HG03039 (cell line): Measurements from ENCODE around the gene TRABD2B.

Experiments used
- ATAC-seq: cut with Tn5 transposase; IDR thresholded peaks from one replicate; pipeline ENCODE4 v1.9.1; 2021; ENCODE audit warnings: mild to moderate bottlenecking, moderate library complexity; ENCODE audit not compliant: unreplicated experiment

TRABD2B gene

GRCh38 chr1:47997289-47998200 is at the start of gene TRABD2B:
TRABD2B (minus strand) TSS chr1:47997385.
- ATAC-seq, result peak; percentile 80

- no peak for ATAC-seq
Observed at GRCh38 chr1:48044311-48044710, 47.1 kb upstream of the TRABD2B start.

DNA sequence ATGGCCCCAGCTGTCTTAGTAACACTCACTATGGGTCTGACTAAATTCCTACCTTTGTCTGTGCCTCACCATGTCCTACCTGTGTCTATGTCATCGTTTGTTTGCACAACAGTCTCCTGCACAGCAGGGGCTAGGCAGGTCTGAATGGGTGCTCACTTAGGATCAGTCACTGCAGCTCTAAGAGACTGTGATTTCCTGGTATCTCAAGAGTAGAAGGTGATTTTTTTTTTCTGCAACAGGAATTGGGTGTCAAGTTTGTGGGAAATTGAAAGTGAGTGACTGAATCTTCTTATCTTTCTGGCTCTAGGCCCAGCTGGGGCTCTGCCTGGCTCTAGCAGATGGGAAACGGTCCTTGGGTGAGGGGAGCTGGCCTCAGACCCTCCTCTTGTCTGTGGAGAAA is 46.4 kb upstream of the TRABD2B start:
- no peak for ATAC-seq

DNA sequence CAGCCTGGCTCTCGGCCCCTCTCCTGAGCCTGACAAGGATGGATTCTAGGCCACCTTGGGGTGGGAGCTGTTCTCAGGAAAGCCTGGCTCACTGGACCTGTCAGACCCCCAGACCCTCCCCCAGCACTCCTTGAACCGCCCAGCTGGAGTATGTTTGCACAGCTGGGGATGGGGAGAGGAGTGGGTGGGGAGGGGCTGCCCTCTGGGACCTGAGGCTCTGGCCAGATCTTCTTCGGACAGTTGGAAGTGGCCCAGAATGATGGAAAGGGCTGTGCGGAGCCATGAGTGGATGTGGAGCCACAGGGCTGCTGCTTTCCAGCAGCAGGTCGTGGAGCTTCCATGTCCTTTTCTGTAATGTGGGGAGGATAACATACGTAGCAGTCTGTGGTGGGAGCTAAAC is 43.0 kb upstream of the TRABD2B start:
- ATAC-seq, result no peak

DNA sequence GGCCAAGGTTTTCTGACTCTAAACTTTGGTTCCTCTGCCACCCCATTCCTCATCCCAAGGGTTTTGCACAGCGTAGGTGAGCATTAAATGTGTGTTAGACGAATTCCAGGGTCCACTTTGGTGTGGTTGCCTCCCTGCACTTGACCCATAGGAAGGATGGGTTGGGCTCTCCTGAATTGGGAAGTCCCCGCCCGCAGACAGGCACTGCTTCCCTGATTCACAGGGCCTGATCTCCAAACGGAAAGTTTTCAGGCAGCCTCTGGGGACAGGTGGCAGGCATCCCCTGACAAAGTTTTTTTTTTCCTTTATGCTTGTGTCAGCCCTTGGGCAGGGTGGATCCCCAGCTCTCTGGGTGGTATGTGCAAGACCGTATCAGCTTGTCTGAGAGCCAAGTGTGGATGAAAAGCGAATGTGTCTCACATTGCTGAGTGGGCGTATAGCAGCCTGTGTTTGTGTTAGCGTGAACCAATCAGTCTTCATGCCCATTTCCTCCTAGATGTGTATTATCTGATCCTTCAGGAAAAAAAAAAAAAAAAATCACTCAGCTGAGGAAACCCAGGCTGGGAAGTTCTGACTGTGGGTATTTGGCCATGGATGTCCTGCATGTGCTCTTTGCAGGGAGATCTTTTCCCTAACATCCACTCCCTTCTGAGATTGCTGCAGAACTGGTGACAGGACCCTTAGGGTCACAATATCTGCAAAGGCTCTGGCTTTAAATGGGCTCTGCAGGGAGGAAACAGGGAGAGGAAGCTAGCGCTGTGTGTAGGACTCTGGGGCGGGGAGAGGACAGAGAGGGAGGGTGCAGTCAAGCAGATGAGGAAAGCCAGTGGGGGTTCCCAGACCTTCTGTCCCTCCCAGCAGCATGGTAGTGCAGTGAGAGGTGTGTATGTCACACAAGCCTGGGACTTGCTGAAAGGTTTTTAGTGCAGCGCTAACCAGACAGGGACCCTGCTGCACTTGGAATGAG is 42.2 kb upstream of the TRABD2B start:
- peak; percentile 55 for ATAC-seq

- ATAC-seq, result no peak
Observed at GRCh38 chr1:48038270-48038767, 41.1 kb upstream of the TRABD2B start.

GRCh38 chr1:48036710-48037355 is 39.6 kb upstream of the TRABD2B start:
- no peak for ATAC-seq

- ATAC-seq, result no peak
Observed at GRCh38 chr1:48035371-48036141, 38.4 kb upstream of the TRABD2B start.

DNA sequence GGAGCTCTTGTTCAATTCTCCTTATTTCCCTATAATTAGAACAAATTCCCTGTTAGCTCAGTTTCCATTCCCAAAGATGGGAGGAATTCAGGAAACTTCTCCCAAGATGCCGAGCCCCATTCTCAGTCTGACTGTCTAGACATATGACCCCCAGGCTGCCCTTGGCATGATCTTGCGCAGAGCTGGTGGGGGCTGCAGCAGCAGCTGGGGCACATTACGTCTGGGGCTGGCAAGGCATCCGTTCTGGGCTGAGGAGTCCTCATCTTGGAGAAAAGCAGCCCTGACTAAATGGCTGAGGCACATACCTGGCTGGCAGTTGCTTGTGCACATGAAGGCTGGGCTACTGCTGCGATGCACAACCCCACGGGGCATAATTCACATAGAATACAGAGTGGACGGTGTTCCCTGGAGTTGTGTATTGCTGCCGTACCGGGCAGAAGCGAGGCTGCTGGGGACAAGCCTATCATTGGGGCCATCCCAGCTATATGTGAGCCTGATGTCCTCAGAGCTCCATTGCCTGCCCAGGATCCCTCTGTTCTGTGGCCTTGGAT is 36.4 kb upstream of the TRABD2B start:
- no peak for ATAC-seq

- no peak for ATAC-seq
Observed at GRCh38 chr1:48031676-48032075, 34.5 kb upstream of the TRABD2B start.

DNA sequence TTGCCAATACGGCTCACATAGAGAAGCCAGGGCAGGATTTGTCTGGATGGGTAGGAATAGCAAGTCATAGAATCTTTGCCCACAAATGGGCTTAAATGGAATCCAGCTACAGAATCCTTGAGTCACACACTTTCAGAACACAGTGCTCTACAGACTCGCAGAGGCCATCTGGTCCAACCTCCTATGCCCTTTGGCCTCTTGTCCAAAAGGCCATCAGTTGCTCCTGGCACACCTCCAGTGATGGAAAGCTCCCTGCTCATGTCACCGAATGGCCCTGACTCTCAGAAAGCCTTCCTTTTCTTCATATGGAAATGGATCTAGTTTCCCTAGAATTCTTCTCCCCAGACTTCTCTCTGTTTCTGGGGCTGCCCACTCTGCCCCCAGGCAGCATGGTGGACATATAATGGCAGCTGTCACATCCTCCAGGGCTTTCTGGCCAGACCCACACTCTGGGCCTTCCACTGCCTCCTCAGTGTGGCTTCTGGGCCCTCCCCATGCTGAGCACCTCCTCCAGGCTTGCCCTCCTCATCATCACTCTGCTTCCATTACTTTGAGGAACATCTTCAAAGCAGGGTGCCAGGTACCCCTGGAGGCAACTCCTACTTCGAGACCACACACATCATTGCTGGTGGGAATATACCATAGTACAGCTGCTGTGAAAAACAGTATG is 33.6 kb upstream of the TRABD2B start:
- ATAC-seq, result no peak

DNA sequence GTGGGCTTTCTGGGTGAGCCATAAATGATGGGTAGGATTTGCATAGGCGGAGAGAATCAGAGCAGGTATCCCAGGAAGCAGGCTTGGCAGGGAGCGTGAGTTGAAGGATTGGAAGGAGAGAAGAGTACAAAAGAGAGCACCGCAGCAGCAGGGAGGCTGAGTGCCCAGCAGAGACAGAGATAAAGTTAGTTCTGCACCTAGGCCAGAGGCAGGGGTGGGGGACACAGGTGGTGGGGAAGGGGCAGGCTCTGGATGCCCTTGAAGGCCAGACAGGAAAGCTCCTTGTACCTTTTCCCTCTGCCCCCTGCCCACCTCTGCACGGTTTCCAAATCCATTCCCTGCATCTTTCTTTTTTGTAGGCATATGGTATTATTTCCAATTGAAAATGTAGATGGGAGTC is 33.0 kb upstream of the TRABD2B start:
- ATAC-seq, result no peak

- ATAC-seq, result no peak
Observed at GRCh38 chr1:48028218-48029069, 31.3 kb upstream of the TRABD2B start.

GRCh38 chr1:48027533-48027835 is 30.3 kb upstream of the TRABD2B start:
- no peak for ATAC-seq

- ATAC-seq, result no peak
Observed at GRCh38 chr1:48026701-48027532, 29.7 kb upstream of the TRABD2B start.

DNA sequence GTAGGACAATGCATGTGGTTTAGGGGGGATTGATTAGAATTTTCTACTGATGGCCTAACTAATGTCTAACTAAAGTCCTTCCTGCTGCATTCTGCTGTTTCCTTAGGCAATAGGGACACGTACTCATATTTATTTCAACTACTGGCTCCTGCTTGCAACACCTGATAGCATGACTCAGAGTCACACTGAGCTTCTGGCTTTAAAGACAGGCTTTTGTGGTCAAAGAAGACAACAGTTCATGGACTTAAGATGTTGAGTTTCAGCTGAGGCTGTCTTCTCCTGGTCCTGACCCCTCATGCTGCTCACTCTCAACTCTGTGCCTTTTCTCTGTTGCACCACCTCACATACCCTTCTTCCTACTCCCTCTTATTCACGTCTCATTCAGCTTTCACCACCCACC is 29.1 kb upstream of the TRABD2B start:
- no peak for ATAC-seq

DNA sequence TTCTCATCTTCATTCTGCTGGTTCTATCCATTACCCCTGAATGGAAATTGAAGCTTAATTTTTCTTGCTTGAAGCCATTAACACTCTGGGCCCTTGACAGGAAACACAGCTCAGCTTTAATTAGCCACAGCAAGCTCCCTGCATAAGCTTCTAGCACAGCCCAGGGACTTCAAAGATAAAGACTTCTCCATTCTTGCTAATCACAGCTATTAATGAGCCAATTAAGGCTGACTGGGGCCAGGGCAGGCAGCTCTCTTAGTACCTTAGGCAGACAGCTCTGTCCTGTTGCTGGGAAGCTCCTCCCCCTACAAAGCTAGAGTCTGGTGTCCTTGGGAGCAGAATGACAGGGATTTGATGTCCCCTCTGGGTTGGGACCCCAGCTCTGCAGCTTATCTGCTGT is 27.9 kb upstream of the TRABD2B start:
- ATAC-seq, result no peak

DNA sequence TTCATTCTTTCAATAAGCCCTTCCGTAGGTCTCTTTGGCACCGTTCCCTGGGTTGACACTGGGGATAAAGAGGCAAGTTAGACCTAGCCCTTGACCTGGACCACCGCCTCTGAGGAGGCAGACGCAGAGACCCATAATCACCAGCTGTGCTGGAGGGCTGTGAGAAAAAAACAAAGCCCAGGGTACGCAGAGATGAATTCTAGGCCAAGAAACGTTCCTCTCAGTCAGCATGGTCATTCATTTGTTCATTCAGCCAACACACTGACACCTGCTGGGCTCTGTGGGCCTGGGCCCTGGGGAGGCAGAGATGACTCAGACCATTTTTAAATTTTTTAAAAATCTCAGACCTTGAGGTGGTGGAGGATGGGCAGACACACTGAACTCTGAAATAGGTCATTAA is 26.3 kb upstream of the TRABD2B start:
- no peak for ATAC-seq
